ENCODE measurements around the gene LETM1. TPM values are rescaled to one million over a fixed set of nuclear protein-coding genes. Genes with fewer than 3 reads are reported as not detected.

Gene LETM1
- total and polyA plus RNA-seq, 2 donors (not counting 3 experiments of a cell fraction or from before 2014, with no cell fraction given): 25.6 to 62.5 TPM

GRCh38 chr4:1866189-1866661 lies 10.3 kb upstream of the LETM1 start:
- FAIRE-seq (no peak), DNase-seq (ENCODE audit: low read depth, low spot score) (no peak)
- ChIA-PET POLR2A (no interaction called here), CTCF (no interaction called here)
- H3K4me3 ChIP-seq (replicated peaks in 1 of 3; ENCODE audit: insufficient read depth in 1 of 3, low read depth in 1 of 3, low read length in 3 of 3): no peak overlapping the region
- intact Hi-C loops (cut with micrococcal nuclease) (no loop called here), dilution Hi-C loops (cut with MboI; ENCODE audit: extremely low pct_ligation_motif_present, low sequenced_read_pairs) (no loop called here)
- H3K4me1 ChIP-seq (ENCODE audit: control insufficient read depth, extremely low read depth, insufficient read depth, low read length): peaks cover 4% of the 10 kb centered on the region
- H3K9me3 ChIP-seq (replicated peaks; ENCODE audit: control insufficient read depth, insufficient read depth, low read length): no peaks in the 10 kb centered on the region
- H3K27ac ChIP-seq (ENCODE audit: insufficient read depth, low read depth, low read length): no peak overlapping the region
- H3K36me3 ChIP-seq (ENCODE audit: control insufficient read depth in 2 of 2, extremely low read depth in 1 of 2, insufficient read depth in 2 of 2, low read length in 2 of 2): no peaks in the 10 kb centered on the region
- H3K9ac ChIP-seq (replicated peaks; ENCODE audit: extremely low read depth, insufficient read depth, low read length): no peak overlapping the region
- H3K9me1 ChIP-seq (replicated peaks; ENCODE audit: control insufficient read depth, extremely low read depth, insufficient read depth, low read length): no peaks in the 10 kb centered on the region
- H3K27me3 ChIP-seq (ENCODE audit: control insufficient read depth in 2 of 2, insufficient read depth in 2 of 2, low read length in 2 of 2): peaks cover 0 to 1% of the 10 kb centered on the region in 2 experiments
- TF ChIP-seq POLR2AphosphoS5 (IDR thresholded peaks at IDR 0.05; ENCODE audit: insufficient read depth, low read depth, low read length) (no peak), MAX (IDR thresholded peaks at IDR 0.05; ENCODE audit: insufficient read depth, insufficient read length) (no peak), POLR2A (IDR thresholded peaks at IDR 0.05; ENCODE audit: low read depth, low read length) (no peak), GATA2 (IDR thresholded peaks at IDR 0.05; ENCODE audit: insufficient read depth, insufficient read length, low read depth, low read length) (no peak), EZH2 (IDR thresholded peaks at IDR 0.05; ENCODE audit: borderline replicate concordance, low read depth, low read length, severe bottlenecking) (no peak), MYC (IDR thresholded peaks at IDR 0.05; ENCODE audit: low read depth, low read length) (no peak), JUN (IDR thresholded peaks at IDR 0.05; ENCODE audit: borderline replicate concordance, insufficient read depth, insufficient read length, low read depth) (no peak), CTCF (IDR thresholded peaks at IDR 0.05; ENCODE audit: extremely low read depth in 1 of 2, insufficient read depth in 1 of 2, low read depth in 1 of 2, low read length in 2 of 2) (no peak), FOS (IDR thresholded peaks at IDR 0.05; ENCODE audit: borderline replicate concordance, insufficient read depth, low read length) (no peak)
- no peak overlapping the region for H2AFZ ChIP-seq (ENCODE audit: low read depth, low read length)
- H3K4me2 ChIP-seq (ENCODE audit: insufficient read depth, low read length): no peak overlapping the region
- H3K79me2 ChIP-seq (ENCODE audit: control insufficient read depth, insufficient read depth, low read length): no peaks in the 10 kb centered on the region
- BruUV-seq (replicated peaks): no TSS peak
- no peaks in the 10 kb centered on the region for H4K20me1 ChIP-seq (replicated peaks; ENCODE audit: control insufficient read depth, extremely low read depth, insufficient read depth, low read length)

Measured in endothelial cell of umbilical vein (primary cell).